NCI-H345 treated with DMSO at 0.1 percent for 48 hours (cell line): ENCODE measurements around the gene DMRT1.
A peak's percentile ranks its signal among the peaks of the same experiment; 100 is the strongest.
"Not testable (repeated sequence)": the region's sequence is repeated elsewhere in the genome, so short reads cannot be mapped to it uniquely, and the experiment has no call there.

Experiments used
- DNase-seq: peaks from one replicate; lab custom pipeline; 2025; ENCODE audit not compliant: unreplicated experiment; lab: John Stamatoyannopoulos, UW

The DMRT1 gene

DNA sequence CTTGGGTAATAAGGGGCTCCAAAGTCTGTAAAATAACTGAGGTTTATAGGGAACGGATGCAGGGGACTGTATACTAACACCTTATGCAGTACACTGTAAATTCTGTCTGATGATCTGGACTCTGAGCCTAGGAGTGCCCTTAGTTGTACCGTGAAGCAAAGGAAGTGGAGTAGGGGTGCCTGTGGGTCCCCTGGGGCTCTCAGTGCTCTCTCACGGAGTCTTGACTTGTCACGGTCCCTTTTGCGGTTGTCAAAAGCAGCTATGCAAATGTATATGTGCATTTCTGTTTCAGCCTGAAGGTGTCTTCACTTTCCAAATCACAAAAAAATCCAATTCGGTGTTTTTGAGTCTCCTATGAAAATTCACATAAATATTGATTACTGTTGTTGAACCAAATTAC lies 17.8 kb downstream of the DMRT1 start:
- DNase-seq, result no peak

DNA sequence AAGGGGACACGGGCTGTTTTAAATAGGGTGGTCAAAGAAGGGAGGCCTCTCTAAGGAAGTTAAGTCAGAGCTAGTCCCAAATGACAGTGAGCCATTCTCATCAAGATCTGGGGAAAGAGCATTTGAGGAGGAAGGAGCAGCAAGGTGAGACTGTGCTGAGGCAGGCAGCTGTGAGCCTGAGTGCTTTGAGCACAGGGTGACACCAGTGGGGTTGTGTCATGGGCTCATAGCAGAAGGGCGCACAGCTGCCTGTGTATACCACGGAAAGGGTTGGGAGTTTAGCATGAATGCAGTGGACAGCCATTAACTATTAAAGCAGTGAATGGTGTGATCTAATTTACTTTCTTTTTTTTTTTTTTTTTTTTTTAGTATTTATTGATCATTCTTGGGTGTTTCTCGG lies 19.2 kb downstream of the DMRT1 start:
- DNase-seq, result no peak

DNA sequence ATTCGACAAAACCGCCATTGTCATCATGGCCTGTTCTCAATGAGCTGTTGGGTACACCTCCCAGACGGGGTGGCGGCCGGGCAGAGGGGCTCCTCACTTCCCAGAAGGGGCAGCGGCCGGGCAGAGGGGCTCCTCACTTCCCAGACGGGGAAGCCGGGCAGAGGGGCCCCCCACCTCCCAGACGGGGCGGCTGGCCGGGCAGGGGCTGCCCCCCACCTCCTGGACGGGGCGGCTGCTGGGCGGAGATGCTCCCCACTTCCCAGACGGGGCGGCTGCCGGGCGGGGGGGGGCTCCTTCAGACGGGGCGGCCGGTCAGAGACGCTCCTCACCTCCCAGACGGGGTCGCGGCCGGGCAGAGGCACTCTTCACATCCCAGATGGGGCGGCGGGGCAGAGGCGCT lies 20.0 kb downstream of the DMRT1 start:
- DNase-seq, result not testable (repeated sequence)

DNA sequence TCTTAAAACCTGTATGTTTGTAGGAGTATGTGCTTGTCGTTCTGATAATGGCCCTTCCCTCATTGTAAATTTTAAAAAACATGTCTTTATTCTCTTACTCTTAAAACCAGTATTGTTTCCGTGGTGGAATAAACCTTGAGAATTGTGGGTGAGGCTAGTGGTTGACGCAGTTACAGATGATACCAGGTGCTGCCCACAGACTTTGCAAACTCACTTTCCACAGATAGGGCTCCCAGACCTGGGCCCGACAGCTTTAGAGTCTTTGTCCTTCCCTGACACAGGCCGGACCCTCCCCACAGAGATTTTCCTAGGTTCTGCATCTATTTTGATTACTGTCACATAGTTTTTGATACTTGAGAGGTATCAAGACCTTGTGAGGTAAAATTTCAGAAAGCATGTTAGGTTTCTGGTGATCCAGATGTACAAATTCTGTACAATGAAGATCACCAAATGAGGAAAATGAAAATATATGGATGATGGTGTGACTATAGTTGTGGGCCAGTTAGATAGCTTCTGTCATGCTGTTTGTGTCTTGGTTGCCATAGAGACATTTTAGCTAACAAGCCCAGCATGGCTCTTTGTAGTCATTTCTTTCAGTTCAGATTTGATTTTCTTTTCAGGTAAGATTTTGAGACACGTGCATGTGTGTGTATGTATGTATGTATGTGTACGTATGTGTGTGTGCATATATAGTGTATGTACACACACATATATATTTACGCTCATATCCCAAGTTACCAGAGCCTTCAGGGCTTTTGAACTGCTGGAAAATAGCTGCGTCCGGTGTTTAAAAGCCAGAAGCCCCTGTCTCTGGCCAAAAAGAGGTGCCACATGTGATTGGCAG lies 33.8 kb downstream of the DMRT1 start:
- DNase-seq, result no peak

DNA sequence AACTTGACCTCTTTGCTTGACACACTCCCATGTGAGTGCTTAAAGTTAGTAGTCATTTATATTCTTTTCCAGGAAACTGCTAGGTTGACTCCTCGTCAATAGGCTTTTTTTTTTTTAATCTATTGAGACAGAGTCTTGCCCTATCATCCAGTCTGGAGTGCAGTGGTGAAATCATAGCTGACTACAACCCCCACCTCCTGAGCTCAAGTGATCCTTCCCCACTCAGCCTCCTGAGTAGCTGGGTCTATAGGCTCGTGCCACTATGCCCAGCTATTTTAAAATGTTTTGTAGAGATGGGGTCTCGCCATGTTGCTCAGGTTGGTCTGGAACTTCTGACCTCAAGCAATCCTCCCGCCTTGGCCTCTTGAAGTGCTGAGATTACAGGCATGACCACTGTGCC lies 34.9 kb downstream of the DMRT1 start:
- DNase-seq, result no peak

DNA sequence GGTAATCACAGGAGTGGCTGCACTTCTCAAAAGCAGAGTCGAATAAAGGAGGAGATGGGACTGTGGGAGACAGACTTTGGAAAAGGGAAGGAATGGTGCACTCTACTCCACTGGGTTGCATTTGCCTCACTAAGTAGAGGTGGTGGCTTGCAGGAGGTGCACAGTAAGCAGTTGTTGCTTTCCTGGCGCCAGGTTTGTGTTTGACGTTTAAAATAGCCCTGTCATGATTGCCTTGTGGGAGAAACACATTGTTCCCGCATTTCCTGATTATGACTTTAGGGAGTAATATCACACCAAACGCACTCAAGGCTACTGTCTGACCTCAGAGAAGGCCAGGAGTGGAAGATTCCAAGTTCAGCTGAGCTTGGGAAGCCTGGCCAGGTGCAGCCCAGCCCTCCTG lies 36.7 kb downstream of the DMRT1 start:
- no peak for DNase-seq

DNA sequence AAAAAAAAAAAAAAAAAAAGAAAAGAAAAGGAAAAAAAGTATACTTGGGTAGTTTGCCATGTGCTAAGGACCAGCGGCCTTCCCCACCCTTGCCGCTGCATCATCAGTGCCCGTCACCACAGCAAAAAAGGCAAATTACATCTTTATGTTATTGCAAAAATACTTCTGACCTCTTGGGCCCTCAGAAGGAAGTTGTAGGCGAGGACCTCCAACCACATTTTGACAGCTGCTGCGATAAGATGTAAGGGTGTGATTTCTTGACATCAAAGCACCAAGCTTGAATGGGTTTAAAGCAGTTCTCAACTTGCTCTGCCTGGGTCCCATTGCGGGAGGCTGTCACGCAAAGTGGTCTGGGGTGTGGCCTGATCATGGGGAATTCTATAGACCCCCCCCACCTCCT lies 39.2 kb downstream of the DMRT1 start:
- DNase-seq, result no peak

DNA sequence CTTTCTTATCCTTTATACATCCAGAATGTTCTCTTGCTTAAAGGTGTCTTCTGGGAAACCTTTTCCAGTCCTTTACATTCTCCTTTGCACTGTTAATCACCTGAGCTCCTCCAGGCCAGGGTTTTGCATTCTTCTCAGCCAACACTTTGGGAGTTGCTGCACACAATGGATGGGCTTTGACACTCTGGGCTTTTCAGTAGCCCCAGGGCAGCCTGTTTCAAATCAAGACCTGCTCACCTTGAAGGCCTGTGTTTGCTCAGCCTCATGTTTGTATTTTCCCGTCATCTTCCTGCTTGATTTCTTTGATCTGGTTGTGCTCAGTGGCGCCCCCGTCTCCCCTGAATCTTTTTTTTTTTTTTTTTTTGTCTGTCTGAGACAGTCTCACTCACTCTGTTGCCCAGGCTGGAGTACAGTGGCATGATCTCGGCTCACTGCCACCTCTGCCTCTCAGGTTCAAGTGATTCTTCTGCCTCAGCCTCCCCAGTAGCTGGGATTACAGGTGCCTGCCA lies 41.0 kb downstream of the DMRT1 start:
- no peak for DNase-seq

DNA sequence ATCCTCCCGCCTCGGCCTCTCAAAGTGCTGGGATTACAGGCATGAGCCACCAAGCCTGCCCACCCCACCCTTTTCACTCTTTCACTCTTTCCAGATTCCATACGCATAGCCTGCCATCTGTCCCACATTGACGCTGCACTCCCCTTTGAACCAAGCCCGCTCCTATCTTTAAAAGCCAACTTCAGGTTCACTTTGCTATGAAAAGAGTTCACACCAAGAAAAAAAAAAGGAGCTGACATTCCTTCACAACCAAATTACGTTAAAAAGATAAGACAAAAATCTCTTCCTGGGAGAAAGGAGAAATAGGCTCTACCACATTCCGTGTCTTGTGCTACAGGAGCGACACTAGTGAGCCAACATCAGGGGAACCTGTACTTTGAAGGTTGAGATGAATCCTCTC lies 41.5 kb downstream of the DMRT1 start:
- no peak for DNase-seq

DNA sequence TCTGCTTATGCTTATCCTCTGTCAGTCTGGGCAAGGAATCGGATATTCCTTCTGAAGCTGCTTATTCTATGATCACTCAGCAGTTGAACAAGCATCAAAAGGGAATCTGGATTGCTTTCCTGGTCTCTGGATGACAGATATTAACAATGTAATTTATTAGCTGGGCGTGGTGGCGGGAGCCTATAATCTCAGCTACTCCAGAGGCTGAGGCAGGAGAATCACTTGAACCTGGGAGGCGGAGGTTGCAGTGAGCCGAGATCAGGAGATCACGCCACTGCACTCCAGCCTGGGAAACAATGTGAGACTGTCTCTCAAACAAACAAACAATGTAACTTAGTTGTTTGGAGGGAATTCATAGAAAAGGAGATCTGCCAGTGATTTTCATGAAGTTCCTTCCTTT lies 45.4 kb downstream of the DMRT1 start:
- no peak for DNase-seq

DNA sequence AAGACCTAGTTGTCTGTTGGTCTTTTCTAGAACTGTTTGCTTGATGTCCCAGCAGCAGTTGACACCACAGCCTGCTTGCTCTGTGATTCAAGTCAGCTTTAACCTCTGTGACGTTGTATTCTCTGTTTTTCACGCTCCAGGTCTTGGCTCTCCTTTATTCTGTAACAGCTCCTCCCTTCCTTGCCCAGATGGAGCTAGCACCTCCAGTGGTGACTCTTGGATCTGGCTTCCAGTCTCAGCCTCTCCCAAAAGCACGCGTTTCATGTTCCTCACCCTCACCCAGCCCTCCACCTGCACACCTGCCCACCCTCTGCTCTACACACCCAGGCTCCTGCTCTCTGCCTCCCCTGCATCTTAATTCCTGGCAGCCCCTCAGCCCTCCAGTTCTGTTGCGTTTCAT lies 50.6 kb downstream of the DMRT1 start:
- DNase-seq, result no peak

DNA sequence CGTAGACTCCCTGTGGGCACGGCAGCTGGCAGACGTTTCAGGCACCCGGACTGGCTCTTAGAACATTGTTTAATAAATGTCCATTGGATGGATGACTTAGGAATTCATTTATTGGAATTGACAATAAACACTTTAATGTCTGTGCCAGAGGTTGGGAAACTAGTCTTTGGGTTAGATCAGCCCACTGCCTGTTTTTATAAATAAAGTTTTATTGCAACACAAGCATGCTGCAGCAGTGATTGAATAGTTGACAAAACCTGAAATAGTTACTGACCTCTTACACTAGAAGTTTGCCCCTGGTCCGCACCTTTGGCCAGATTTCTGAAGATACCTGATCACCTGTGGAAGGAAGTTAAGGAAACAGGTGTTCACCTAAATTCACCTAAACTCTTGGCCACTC lies 51.6 kb downstream of the DMRT1 start:
- no peak for DNase-seq

DNA sequence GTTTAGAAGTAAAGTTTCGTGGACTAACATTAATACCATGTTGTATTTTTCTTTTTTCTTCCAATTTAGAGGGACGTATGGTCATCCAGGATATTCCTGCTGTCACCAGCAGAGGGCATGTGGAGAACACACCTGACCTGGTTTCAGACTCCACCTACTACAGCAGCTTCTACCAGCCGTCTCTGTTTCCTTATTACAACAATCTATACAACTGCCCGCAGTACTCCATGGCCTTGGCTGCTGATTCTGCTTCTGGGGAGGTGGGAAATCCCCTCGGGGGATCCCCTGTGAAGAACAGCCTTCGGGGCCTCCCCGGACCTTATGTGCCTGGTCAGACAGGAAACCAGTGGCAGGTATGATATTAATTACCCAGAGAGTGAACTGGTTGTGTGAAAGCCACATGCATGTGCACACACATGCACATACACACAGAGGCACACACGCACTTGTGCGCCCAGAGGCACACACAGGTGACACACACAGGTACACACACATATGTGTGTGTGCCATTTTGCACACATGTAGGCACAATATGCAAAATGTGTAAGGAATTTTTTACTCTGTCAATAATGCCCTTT lies 52.4 kb downstream of the DMRT1 start:
- peak; percentile 31 for DNase-seq

DNA sequence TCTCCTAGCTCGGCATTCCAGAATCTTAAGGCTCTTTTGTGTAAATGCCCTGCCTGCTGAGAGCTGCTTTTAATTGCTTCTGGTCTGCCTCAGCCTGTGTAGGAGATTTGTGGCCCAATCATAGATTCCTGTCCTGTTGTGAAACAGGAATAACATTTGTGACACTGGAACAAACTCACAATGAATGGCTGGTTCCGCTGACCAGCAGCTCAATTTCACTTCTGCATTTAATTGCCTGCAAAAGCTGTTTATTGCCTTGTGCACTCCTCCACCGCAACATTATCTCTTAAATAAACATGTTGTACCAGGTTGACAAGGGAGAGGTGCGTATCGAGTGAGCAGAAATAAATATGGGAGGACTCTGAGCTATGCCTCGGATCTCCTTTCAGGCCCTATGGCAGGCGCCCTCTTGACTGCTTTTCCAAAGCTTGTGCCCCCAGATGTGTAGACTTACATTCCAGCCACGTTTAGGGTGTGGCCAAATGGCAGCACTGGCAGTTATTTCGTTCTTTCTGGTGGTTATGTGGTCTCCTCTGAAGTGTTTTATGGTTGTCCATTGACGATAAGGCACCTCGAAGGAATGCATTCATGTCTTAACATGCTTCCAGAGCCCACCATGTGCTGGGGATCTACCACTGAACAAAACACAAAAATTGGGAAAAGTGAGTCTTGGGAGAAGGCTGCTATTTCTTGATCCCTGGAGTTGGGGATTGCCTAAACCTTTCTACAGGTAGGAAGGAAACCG lies 58.1 kb downstream of the DMRT1 start:
- no peak for DNase-seq

DNA sequence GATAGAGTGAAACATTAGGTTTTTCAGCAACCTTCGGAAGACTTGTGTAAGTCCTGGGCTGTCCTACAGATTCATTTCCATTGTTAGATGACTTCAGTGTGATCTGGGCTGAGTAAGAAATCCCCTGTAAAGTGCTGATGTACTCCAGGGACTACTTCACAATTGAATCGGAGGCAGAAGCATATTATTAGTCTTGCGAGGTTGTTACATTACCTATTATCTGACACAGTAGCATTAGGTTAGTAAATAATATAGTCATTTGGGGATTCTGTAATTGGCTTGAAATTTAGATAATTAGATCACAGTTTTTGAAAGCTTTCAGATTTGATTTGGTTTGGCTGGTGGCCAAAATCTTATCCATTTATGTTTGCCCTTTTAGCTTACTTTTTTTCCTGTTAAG lies 62.4 kb downstream of the DMRT1 start:
- no peak for DNase-seq

DNA sequence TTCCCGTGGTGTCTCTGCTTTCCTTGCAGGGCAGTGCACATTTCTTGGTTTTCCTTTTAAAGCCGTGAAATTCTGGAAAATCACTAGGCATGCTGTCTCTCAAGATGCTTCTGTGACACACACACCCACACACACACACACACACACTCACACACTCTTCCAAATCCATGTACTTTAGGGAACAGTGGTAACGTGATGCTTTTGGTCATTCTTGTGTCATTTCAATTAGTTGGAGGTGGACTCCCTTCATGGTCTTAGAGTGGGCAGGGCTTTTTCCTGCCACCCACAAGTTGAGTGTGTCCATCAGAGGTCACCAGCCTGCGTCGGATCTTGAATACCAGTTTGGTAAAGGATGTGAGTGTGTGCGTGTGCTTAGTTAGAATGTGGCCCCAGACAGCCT lies 64.4 kb downstream of the DMRT1 start:
- no peak for DNase-seq

DNA sequence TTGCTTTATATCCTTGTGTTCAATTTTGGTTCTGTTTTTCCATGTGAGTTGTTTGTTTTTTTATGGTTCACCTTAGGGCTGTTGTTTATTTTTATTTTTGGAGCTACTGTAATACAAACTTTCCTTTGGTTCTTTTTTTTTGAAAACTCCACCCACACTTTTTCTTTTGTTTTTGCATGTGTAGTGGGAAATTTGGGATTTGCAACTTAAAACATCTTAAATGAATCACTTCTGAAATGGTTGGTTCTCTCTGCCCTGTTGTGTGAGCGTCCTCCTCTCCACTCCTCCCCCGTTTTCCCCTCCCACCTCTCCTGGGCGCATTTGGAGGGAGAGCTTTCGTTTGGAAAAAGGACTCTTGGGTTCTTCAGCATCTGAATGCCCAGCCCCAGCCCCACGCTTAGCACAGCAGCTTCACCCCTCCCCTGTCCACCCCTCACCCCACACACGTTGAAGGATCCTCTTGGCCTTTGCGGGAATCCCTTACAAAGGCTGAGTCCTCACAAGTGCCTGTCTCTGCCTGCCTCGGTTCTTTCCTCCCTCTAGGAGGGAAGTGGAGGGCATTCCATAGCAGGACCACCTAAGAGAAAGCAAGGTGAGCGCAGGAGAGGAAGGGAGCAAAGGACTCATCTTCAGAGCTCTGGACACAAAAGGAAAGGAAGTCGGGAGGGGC lies 67.2 kb downstream of the DMRT1 start:
- DNase-seq, result no peak

DNA sequence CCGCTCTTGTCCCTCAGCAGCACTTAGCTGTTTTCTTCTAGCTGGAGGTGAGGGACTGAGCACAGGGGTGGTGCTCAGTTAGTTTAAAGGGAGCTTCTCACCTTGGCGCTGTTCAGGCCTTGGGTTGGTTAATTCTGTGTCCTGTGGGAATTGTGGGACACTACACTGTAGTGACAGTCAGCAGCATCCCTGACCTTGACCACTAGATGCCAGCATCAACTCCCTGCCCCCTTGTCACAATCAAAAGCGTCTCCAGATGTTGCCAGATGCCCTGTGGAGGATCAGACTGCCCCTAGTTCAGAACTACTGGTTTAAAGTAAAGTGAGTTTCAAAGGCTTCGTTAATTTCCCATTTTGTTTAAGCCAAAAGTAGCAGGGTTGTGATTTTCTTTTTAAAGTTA lies 69.5 kb downstream of the DMRT1 start:
- DNase-seq, result no peak

DNA sequence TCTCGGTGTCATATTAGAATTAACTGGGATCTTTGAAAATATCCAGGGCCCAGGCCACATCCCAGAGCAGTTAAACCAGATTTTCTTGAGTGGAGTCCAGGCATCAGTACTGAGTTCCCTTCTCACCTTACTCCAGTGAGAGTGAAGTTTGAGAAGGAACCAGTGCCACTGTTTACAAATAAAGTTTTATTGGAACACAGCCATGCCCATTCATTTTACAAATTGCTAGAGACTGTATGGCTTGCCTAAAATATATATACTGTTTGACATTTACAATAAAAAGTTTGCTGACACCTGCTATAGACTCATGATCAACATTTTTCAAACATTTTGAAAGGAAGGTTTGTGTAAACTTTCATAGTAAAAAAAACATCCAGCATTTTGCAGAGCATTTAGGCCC lies 71.3 kb downstream of the DMRT1 start:
- no peak for DNase-seq

DNA sequence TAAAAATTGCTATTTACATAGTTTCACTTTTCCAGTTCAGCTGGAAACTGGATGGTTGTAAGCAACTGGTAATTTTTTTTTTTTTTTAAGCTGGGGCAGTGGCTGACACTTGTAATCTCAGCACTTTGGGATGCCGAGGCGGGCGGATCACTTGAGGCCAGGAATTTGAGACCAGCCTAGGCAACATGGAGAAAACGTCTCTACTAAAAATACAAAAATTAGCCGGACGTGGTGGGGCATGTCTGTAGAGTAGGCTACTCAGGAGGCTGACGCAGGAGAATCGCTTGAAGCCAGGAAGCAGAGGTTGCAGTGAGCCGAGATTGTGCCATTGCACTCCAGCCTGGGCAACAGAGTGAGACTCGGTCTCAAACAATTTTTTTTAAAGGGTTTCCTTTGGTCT lies 72.0 kb downstream of the DMRT1 start:
- not testable (repeated sequence) for DNase-seq

DNA sequence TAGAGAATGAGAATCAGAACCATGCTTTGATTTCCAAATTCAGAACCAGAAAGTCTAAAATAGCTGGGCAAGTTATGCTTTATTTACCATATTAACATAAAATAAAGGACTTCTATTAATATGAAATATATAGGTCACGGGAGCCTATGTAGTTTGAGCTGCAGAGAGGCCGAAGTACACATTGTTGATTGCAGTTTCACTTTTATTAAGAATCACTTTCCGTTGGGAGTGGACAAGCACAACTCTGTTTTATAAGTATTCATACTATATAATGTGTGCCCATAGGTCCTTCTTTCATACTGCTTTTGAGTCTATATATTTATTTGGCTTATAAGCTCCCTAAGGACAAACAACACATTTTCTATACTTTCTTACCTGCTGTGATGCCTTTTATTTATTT lies 76.2 kb downstream of the DMRT1 start:
- no peak for DNase-seq
